Ramos (cell line): ENCODE measurements around the gene NEDD4.
"Not testable (repeated sequence)": the region's sequence is repeated elsewhere in the genome, so short reads cannot be mapped to it uniquely, and the experiment has no call there.

Experiments used
- in situ Hi-C: fragments of 300-500 bp; cut with MboI; formaldehyde crosslinking; loops from one replicate; pipeline ENCODE4 v1.14.3; 2022; ENCODE audit warnings: low sequenced_read_pairs; ENCODE audit not compliant: unreplicated experiment

NEDD4 gene

GRCh38 chr15:55846116-55846707 lies 147.2 kb downstream of the NEDD4 start:
- in situ Hi-C loops = no loop called here

GRCh38 chr15:55842897-55843296 lies 150.5 kb downstream of the NEDD4 start:
- in situ Hi-C loops = not testable (repeated sequence)

GRCh38 chr15:55835866-55836265 lies 157.5 kb downstream of the NEDD4 start:
- in situ Hi-C loops = no loop called here

- in situ Hi-C loops = no loop called here
Measured at GRCh38 chr15:55834331-55834730, 159.1 kb downstream of the NEDD4 start.

- in situ Hi-C loops = no loop called here
Measured at GRCh38 chr15:55829826-55830225, 163.6 kb downstream of the NEDD4 start.

- in situ Hi-C loops = no loop called here
Measured at GRCh38 chr15:55827955-55828354, 165.5 kb downstream of the NEDD4 start.

GRCh38 chr15:55827204-55827603 lies 166.2 kb downstream of the NEDD4 start:
- in situ Hi-C loops = no loop called here

GRCh38 chr15:55824857-55825613 lies 168.4 kb downstream of the NEDD4 start:
- in situ Hi-C loops = no loop called here

- in situ Hi-C loops = no loop called here
Measured at GRCh38 chr15:55823699-55824340, 169.6 kb downstream of the NEDD4 start.

GRCh38 chr15:55823191-55823670 lies 170.2 kb downstream of the NEDD4 start:
- in situ Hi-C loops = no loop called here

- in situ Hi-C loops = not testable (repeated sequence)
Measured at GRCh38 chr15:55821740-55822139, 171.7 kb downstream of the NEDD4 start.

- in situ Hi-C loops = no loop called here
Measured at GRCh38 chr15:55820043-55820442, 173.4 kb downstream of the NEDD4 start.

GRCh38 chr15:55819397-55820034 lies 173.9 kb downstream of the NEDD4 start:
- in situ Hi-C loops = no loop called here

- in situ Hi-C loops = no loop called here
Measured at GRCh38 chr15:55816017-55816416, 177.4 kb downstream of the NEDD4 start.

GRCh38 chr15:55802600-55803376 lies 190.6 kb downstream of the NEDD4 start:
- in situ Hi-C loops = no loop called here

GRCh38 chr15:55800216-55800615 lies 193.2 kb downstream of the NEDD4 start:
- in situ Hi-C loops = no loop called here

- in situ Hi-C loops = no loop called here
Measured at GRCh38 chr15:55799291-55800212, 193.9 kb downstream of the NEDD4 start.

GRCh38 chr15:55796321-55796965 lies 197.0 kb downstream of the NEDD4 start:
- in situ Hi-C loops = no loop called here

- in situ Hi-C loops = no loop called here
Measured at GRCh38 chr15:55795031-55795430, 198.4 kb downstream of the NEDD4 start.
